Activated naive CD4-positive, alpha-beta T cell treated with anti-CD3 and anti-CD28 coated beads, Interleukin-2, amount 10 ng/mL, durations not matched to agents 7 days and 5 days (primary cell): ENCODE results near the gene FBXO48.

Source experiments
- CTCF ChIA-PET: fragments of 350-600 bp; sonication (Branson Sonifier 250); formaldehyde crosslinking; loops from one replicate; lab custom pipeline; 2021; ENCODE audit warnings: antibody characterized with exemption; lab: Charles Lee
- DNase-seq: peaks from one replicate; pipeline ENCODE4 v3.0.0-alpha.2; 2020
- H3K27ac Mint-ChIP-seq: one replicate; pipeline ENCODE4 v1.8.0; 2021; ENCODE audit warnings: mild to moderate bottlenecking, moderate library complexity, mixed read lengths
- H3K27me3 Mint-ChIP-seq: one replicate; pipeline ENCODE4 v1.8.0; 2021; ENCODE audit warnings: mild to moderate bottlenecking, mixed read lengths
- H3K36me3 Mint-ChIP-seq: one replicate; pipeline ENCODE4 v1.8.0; 2021; ENCODE audit warnings: mixed read lengths
- H3K4me1 Mint-ChIP-seq: one replicate; pipeline ENCODE4 v1.8.0; 2021; ENCODE audit warnings: mixed read lengths
- H3K4me3 Mint-ChIP-seq: one replicate; pipeline ENCODE4 v1.8.0; 2021; ENCODE audit warnings: mild to moderate bottlenecking, moderate library complexity, mixed read lengths
- H3K9me3 Mint-ChIP-seq: one replicate; pipeline ENCODE4 v1.8.0; 2021; ENCODE audit warnings: mixed read lengths

The FBXO48 gene, protein sequence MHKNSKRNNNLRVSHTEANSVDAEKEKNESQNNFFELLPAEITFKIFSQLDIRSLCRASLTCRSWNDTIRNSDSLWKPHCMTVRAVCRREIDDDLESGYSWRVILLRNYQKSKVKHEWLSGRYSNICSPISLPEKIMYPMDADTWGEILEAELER

DNA sequence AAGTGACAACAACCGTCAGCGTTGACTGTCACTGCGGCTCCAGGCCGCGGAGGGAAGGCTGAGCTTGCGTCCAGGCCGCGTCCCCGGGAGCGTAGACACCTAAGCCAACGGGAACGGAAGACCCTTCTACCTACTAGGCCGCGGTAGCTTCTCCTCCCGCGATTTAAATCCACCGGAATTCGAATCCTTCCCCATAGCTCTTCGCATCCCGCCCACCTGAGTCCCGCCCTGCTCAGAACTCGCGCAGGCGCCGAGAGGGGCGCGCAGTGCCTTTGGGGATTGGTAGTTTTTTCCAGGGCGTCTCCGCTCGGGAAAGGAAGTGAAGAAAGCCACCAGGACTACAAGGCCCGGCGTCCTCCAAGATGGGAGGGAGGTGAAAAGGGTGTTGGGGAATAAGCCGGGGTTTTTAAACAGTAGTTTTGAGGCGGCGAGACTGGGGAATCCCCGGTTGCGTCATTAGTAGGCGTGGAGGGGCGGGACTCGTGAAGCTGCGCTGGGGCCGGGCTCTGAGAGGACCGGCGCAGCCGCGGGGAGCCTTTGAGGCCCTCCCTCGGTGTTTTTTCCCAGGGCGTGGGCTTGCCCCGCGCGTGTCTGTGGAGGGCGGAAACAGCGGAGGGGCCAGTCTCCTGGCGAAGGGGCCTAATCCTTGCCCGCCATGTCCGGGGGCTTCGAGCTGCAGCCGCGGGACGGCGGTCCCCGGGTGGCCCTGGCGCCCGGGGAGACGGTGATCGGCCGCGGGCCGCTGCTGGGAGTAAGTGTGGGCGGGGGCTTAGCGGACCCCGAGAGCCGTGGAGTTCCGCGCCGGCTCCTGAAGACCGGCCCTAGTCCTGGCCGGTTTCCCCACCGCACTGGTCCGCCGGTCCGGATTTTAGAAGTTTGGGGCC is at the start of gene FBXO48, which contains the start of gene APLF:
FBXO48 (minus strand) TSS at position 218 of the 884 bp plus-strand sequence. CDS start 2,149 bp downstream, outside the sequence.
APLF (plus strand) TSS at position 509 of the 884 bp plus-strand sequence; CDS start at position 656, 147 bp downstream.
- CTCF ChIA-PET = interaction anchor here (0.5 to 4.9 kb wide), 8 partner anchors 20 to 535 kb away, joined by 3 to 65 read pairs (median 4); no protein-coding TSS in a partner anchor

DNA sequence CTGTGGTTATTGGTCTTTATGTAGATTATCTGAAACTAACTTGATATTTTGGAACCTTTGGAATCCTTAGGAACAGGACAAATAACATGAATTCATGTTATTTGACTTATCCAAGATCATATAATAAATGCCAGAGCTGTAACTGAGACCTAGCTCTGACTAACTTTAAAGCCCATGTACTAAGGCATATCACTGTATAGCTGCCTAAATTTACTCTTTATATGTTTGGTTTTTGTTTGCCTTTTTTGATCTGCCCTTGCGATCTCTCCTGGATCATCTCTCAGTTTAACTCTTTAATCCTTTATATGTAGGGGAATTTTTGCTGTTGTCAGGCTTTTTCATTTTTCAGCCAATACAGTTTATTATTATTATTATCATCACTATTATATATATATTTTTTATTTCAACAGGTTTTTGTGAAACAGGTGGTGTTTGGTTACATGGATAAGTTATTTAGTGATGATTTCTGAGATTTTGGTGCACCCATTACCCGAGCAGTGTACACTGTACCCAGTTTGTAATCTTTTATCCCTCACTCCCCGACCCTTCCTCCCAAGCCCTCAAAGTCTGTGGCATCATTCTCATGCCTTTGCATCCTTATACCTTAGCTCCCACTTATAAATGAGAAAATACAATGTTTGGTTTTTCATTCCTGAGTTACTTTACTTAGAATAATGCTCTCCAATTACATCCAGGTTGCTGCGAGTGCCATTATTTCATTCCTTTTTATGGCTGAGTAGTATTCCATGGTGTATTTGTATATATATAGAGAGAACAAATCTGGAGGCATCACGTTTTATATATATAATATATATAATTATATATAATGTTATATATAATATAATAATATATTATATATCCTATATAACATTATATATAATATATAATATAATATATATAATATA is 49.2 kb upstream of the FBXO48 start:
- Mint-ChIP-seq H3K27me3 (no peaks in the 10 kb centered on the region), H3K4me3 (no peak overlapping the region), H3K9me3 (no peaks in the 10 kb centered on the region), H3K36me3 (no peaks in the 10 kb centered on the region), H3K27ac (peak overlapping the region; percentile 17), H3K4me1 (no peaks in the 10 kb centered on the region)
- DNase-seq = peak; percentile 28
- CTCF ChIA-PET = interaction anchor here (0.6 to 1.1 kb wide), 3 partner anchors 53 to 426 kb away, joined by 3 to 4 read pairs (median 3); no protein-coding TSS in a partner anchor

More for the DNA sequence above, at the start of gene FBXO48, which contains the start of gene APLF:
- Mint-ChIP-seq H3K27me3 (no peaks in the 10 kb centered on the region), H3K36me3 (peaks cover 3% of the 10 kb centered on the region), H3K4me3 (peak within 1 kb of the TSS; percentile 94), H3K4me1 (peaks cover 49% of the 10 kb centered on the region), H3K9me3 (no peaks in the 10 kb centered on the region), H3K27ac (peak within 1 kb of the TSS; percentile 96)
- peak; percentile 99 for DNase-seq

DNA sequence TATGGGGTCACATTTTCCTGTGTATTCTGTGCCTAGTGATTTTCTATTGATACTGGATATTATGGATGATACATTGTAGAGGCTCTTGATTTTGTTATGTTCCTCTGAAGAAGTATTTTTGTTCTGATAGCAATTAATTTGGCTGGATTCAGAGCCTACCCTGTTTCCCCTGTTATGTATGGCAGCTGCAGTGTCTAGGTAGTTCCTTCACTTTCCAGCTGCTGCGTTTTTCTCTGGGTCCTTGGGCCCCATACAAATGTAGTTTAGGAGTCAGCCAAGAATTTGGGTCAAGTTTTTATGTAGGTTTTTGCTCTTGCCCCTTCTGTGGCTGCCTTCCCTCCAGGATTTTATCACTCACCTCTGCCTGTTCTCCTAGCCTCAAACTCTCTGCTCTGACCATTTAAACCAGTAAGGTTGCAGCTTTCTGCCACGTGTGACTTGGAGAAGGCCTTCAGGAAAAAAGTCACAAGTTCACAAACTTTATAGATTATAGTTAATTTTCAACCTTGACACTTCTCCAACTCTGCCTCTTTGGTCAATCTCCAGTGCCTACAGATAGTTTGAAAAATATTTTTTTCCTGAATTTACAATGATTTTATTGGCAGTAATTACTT is 47.3 kb upstream of the FBXO48 start:
- CTCF ChIA-PET = no interaction called here

DNA sequence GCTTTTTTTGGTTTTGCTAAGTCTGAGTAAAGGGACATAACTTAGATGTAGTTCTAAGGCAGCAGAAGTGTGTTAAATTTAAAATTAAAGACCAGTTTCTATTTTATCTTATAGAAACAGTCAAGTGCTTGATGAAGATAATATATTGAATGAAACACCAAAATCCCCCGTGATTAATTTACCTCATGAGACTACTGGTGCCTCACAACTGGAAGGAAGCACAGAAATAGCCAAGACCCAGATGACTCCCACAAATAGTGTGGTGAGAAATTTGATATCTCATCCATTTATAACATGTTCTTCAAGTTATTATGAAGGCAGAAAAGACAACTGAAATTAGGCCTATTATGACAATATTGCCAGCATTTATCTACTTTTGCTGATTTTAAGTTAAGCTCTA is 45.9 kb upstream of the FBXO48 start:
- no peaks in the 10 kb centered on the region for H3K4me1 Mint-ChIP-seq
- no peaks in the 10 kb centered on the region for H3K9me3 Mint-ChIP-seq
- DNase-seq = no peak
- peaks cover 2% of the 10 kb centered on the region for H3K36me3 Mint-ChIP-seq
- no peak overlapping the region for H3K4me3 Mint-ChIP-seq
- CTCF ChIA-PET = interaction anchor here (0.6 to 1.3 kb wide), 3 partner anchors 9 to 82 kb away, joined by 3 to 4 read pairs (median 3); no protein-coding TSS in a partner anchor
- H3K27me3 Mint-ChIP-seq = no peaks in the 10 kb centered on the region
- no peak overlapping the region for H3K27ac Mint-ChIP-seq

More for the DNA sequence above, 47.3 kb upstream of the FBXO48 start:
- Mint-ChIP-seq H3K9me3 (no peaks in the 10 kb centered on the region), H3K36me3 (no peaks in the 10 kb centered on the region), H3K4me1 (no peaks in the 10 kb centered on the region), H3K27ac (no peak overlapping the region), H3K4me3 (no peak overlapping the region), H3K27me3 (no peaks in the 10 kb centered on the region)
- DNase-seq = no peak

DNA sequence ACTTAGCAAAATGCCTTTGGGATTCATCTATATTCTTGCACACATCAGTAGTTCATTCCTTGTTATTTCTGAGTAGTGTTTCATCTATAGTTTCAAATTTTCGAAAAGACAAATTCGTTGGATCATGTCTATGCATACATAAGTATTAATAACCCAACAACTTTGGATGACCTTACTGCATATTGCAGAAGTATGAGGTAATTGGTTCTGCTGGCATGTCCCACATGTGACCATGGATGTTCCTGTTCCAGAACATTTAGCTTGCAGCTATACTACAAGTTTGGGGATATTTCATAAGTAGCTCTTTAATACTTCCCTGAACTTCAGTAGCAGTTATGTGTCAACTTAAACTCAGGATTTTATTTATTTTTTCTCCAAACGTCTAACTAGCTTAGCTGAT is 45.2 kb upstream of the FBXO48 start:
- Mint-ChIP-seq H3K27me3 (no peaks in the 10 kb centered on the region), H3K36me3 (peaks cover 2% of the 10 kb centered on the region), H3K4me3 (no peak overlapping the region), H3K27ac (no peak overlapping the region), H3K4me1 (no peaks in the 10 kb centered on the region), H3K9me3 (no peaks in the 10 kb centered on the region)
- no peak for DNase-seq
- CTCF ChIA-PET = interaction anchor here (0.6 to 1.3 kb wide), 3 partner anchors 9 to 83 kb away, joined by 3 to 4 read pairs (median 3); no protein-coding TSS in a partner anchor

DNA sequence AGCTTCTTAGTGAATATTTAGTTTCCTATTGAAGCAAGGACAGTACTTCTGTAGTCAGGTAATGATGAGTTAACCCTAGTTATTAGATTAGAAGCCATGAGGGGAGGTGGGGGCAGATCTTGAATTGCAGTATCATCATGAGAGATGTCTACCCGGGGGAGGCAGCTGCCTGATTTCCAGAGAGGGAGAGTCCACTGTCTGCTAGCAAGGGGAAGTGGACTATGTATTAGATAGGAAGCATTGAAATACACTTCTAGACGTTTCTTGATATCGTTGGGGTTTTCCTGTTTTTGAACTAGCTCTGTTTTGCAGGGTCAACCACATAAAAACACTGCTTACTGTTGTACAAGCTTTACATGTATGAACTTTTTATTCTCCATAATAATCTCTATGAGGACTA is 39.1 kb upstream of the FBXO48 start:
- H3K4me1 Mint-ChIP-seq = peaks cover 12% of the 10 kb centered on the region
- H3K4me3 Mint-ChIP-seq = no peak overlapping the region
- CTCF ChIA-PET = interaction anchor here (0.9 to 1.7 kb wide), 3 partner anchors 18 to 419 kb away, joined by 3 to 5 read pairs (median 5); no protein-coding TSS in a partner anchor
- no peak overlapping the region for H3K27ac Mint-ChIP-seq
- H3K9me3 Mint-ChIP-seq = no peaks in the 10 kb centered on the region
- DNase-seq = no peak
- H3K27me3 Mint-ChIP-seq = no peaks in the 10 kb centered on the region
- peaks cover 2% of the 10 kb centered on the region for H3K36me3 Mint-ChIP-seq

- H3K36me3 Mint-ChIP-seq = peaks cover 2% of the 10 kb centered on the region
- H3K4me1 Mint-ChIP-seq = peaks cover 12% of the 10 kb centered on the region
- H3K4me3 Mint-ChIP-seq = no peak overlapping the region
- DNase-seq = no peak
- no peak overlapping the region for H3K27ac Mint-ChIP-seq
- H3K9me3 Mint-ChIP-seq = no peaks in the 10 kb centered on the region
- H3K27me3 Mint-ChIP-seq = no peaks in the 10 kb centered on the region
- CTCF ChIA-PET = interaction anchor here (0.9 to 1.7 kb wide), 2 partner anchors 89 to 419 kb away, joined by 5 read pairs; no protein-coding TSS in a partner anchor
These were observed 38.6 kb upstream of the FBXO48 start for GRCh38 chr2:68505603-68506159.

GRCh38 chr2:68501768-68502167 is 34.7 kb upstream of the FBXO48 start:
- Mint-ChIP-seq H3K36me3 (peaks cover under 1% of the 10 kb centered on the region), H3K9me3 (peaks cover 6% of the 10 kb centered on the region), H3K4me3 (no peak overlapping the region), H3K27ac (no peak overlapping the region), H3K4me1 (peaks cover 12% of the 10 kb centered on the region), H3K27me3 (no peaks in the 10 kb centered on the region)
- CTCF ChIA-PET = interaction anchor here (0.8 kb wide), 1 partner anchor 32 kb away, joined by 3 read pairs; no protein-coding TSS in a partner anchor
- DNase-seq = no peak

GRCh38 chr2:68500649-68501048 is 33.6 kb upstream of the FBXO48 start:
- Mint-ChIP-seq H3K9me3 (peaks cover 12% of the 10 kb centered on the region), H3K4me1 (peaks cover 2% of the 10 kb centered on the region)
- CTCF ChIA-PET = interaction anchor here (1.4 kb wide), 1 partner anchor 13 kb away, joined by 6 read pairs; no protein-coding TSS in a partner anchor

GRCh38 chr2:68499133-68499532 is 32.0 kb upstream of the FBXO48 start:
- no peaks in the 10 kb centered on the region for H3K4me1 Mint-ChIP-seq
- H3K27me3 Mint-ChIP-seq = no peaks in the 10 kb centered on the region
- H3K9me3 Mint-ChIP-seq = peaks cover 19% of the 10 kb centered on the region
- H3K4me3 Mint-ChIP-seq = no peak overlapping the region
- H3K36me3 Mint-ChIP-seq = peaks cover 10% of the 10 kb centered on the region
- no peak for DNase-seq
- CTCF ChIA-PET = interaction anchor here (1.2 to 1.6 kb wide), 2 partner anchors 11 to 58 kb away, joined by 3 read pairs; no protein-coding TSS in a partner anchor
- H3K27ac Mint-ChIP-seq = no peak overlapping the region

More at GRCh38 chr2:68500649-68501048, 33.6 kb upstream of the FBXO48 start:
- Mint-ChIP-seq H3K4me3 (no peak overlapping the region), H3K27ac (no peak overlapping the region), H3K27me3 (no peaks in the 10 kb centered on the region), H3K36me3 (peaks cover 5% of the 10 kb centered on the region)
- DNase-seq = no peak

GRCh38 chr2:68491582-68491981 is 24.5 kb upstream of the FBXO48 start:
- Mint-ChIP-seq H3K27me3 (no peaks in the 10 kb centered on the region), H3K4me3 (no peak overlapping the region), H3K27ac (no peak overlapping the region), H3K4me1 (peaks cover 3% of the 10 kb centered on the region), H3K9me3 (peaks cover 11% of the 10 kb centered on the region), H3K36me3 (peaks cover 8% of the 10 kb centered on the region)
- CTCF ChIA-PET = no interaction called here
- no peak for DNase-seq

DNA sequence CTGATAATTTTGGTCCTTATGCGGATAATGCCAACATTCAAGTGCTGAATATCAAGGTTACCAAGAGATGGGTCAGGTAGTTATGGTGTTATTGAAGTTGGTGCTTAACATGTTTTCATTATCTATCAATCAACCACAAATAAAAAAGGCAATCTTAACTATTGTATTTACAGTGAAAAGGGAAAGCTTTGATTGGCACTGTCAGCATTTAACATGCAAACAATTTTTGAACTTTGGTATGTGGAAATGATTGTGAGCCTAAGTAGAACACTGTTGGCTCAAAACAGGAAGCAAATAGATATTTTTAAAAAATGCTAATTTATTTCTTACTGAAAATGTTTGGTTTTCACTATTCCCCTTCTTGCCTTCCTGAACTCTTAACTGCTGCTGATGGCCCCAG is 22.2 kb upstream of the FBXO48 start:
- Mint-ChIP-seq H3K4me3 (no peak overlapping the region), H3K4me1 (peaks cover 3% of the 10 kb centered on the region), H3K9me3 (no peaks in the 10 kb centered on the region), H3K27me3 (no peaks in the 10 kb centered on the region), H3K27ac (no peak overlapping the region), H3K36me3 (no peaks in the 10 kb centered on the region)
- no peak for DNase-seq
- CTCF ChIA-PET = interaction anchor here (1.0 to 2.7 kb wide), 3 partner anchors 106 to 455 kb away, joined by 3 to 17 read pairs (median 4); no protein-coding TSS in a partner anchor
